HepG2 (cell line): ENCODE measurements around the gene TJAP1. TPM values are rescaled to one million over a fixed set of nuclear protein-coding genes. Genes with fewer than 3 reads are reported as not detected.

ENCODE experiments used
- CAMTA2 ChIP-seq: sonication (generic); formaldehyde crosslinking; IDR thresholded peaks from 2 replicates; pipeline ENCODE4 v1.4.0; 2020; ENCODE audit warnings: mild to moderate bottlenecking, missing genetic modification reagents, borderline replicate concordance
- CC2D1A ChIP-seq: sonication (generic); formaldehyde crosslinking; IDR thresholded peaks from 2 replicates; pipeline ENCODE4 v1.8.1; 2023; ENCODE audit warnings: mild to moderate bottlenecking, missing genetic modification reagents
- DMTF1 ChIP-seq: sonication (generic); formaldehyde crosslinking; IDR thresholded peaks from 2 replicates; pipeline ENCODE4 v1.4.0; 2020; ENCODE audit warnings: mild to moderate bottlenecking, missing genetic modification reagents
- GATAD1 ChIP-seq: IDR thresholded peaks from 2 replicates; pipeline ENCODE4 v1.6.1; 2016; ENCODE audit warnings: missing genetic modification reagents, missing compliant biosample characterization
- GFI1 ChIP-seq: sonication (generic); formaldehyde crosslinking; IDR thresholded peaks from 2 replicates; pipeline ENCODE4 v1.5.0; 2020; ENCODE audit warnings: missing genetic modification reagents, mild to moderate bottlenecking, borderline replicate concordance
- GLI4 ChIP-seq: sonication (generic); formaldehyde crosslinking; IDR thresholded peaks from 2 replicates; pipeline ENCODE4 v1.5.1; 2020; ENCODE audit warnings: missing genetic modification reagents, mild to moderate bottlenecking, moderate library complexity, borderline replicate concordance
- GMEB1 ChIP-seq: sonication (generic); formaldehyde crosslinking; IDR thresholded peaks from 2 replicates; pipeline ENCODE4 v1.5.1; 2020; ENCODE audit warnings: missing genetic modification reagents, mild to moderate bottlenecking, borderline replicate concordance
- HDAC1 ChIP-seq: sonication (generic); formaldehyde crosslinking; IDR thresholded peaks from 2 replicates; pipeline ENCODE4 v1.5.1; 2020; ENCODE audit warnings: mild to moderate bottlenecking, missing genetic modification reagents
- KAT8 ChIP-seq: IDR thresholded peaks from 2 replicates; pipeline ENCODE4 v1.6.1; 2016; ENCODE audit warnings: missing genetic modification reagents, missing compliant biosample characterization
- KDM5A ChIP-seq: fragments of 200-600 bp; sonication (generic); IDR thresholded peaks from 2 replicates; pipeline ENCODE4 v1.7.0; 2018; ENCODE audit warnings: antibody characterized with exemption, mild to moderate bottlenecking, low read length, borderline replicate concordance
- KLF15 ChIP-seq: sonication (generic); formaldehyde crosslinking; IDR thresholded peaks from 2 replicates; pipeline ENCODE4 v1.8.1; 2023; ENCODE audit warnings: borderline replicate concordance, mild to moderate bottlenecking, inconsistent platforms, missing genetic modification reagents, mixed read lengths
- MED13 ChIP-seq: sonication (generic); formaldehyde crosslinking; IDR thresholded peaks from 2 replicates; pipeline ENCODE4 v1.5.0; 2020; ENCODE audit warnings: missing genetic modification reagents
- MYNN ChIP-seq: sonication (generic); formaldehyde crosslinking; IDR thresholded peaks from 2 replicates; pipeline ENCODE4 v1.4.0; 2020; ENCODE audit warnings: mild to moderate bottlenecking, low read depth, missing genetic modification reagents
- NFE2 ChIP-seq: sonication (generic); formaldehyde crosslinking; IDR thresholded peaks from 2 replicates; pipeline ENCODE4 v1.4.0; 2020; ENCODE audit warnings: missing genetic modification reagents
- NR3C1 ChIP-seq: sonication (generic); formaldehyde crosslinking; IDR thresholded peaks from 2 replicates; pipeline ENCODE4 v1.4.0; 2020; ENCODE audit warnings: missing genetic modification reagents
- PHF8 ChIP-seq: sonication (generic); formaldehyde crosslinking; IDR thresholded peaks from 2 replicates; pipeline ENCODE4 v1.5.0; 2020; ENCODE audit warnings: missing genetic modification reagents
- POLR2AphosphoS5 ChIP-seq: IDR thresholded peaks from 2 replicates; pipeline ENCODE4 v1.6.1; 2012; ENCODE audit warnings: low read depth, low read length
- RBAK ChIP-seq: sonication (generic); formaldehyde crosslinking; IDR thresholded peaks from 2 replicates; pipeline ENCODE4 v1.5.1; 2020; ENCODE audit warnings: mild to moderate bottlenecking, missing genetic modification reagents
- RELA ChIP-seq: sonication (generic); formaldehyde crosslinking; IDR thresholded peaks from 2 replicates; pipeline ENCODE4 v1.4.0; 2020; ENCODE audit warnings: missing genetic modification reagents
- REXO4 ChIP-seq: sonication (generic); formaldehyde crosslinking; IDR thresholded peaks from 2 replicates; pipeline ENCODE4 v1.8.0; 2022; ENCODE audit warnings: missing genetic modification reagents, mild to moderate bottlenecking, borderline replicate concordance
- SAP130 ChIP-seq: IDR thresholded peaks from 2 replicates; pipeline ENCODE4 v1.6.1; 2016; ENCODE audit warnings: low read depth
- U2AF2 ChIP-seq: fragments of 200-400 bp; formaldehyde crosslinking; IDR thresholded peaks from 2 replicates; pipeline ENCODE4 v1.6.1; 2017; ENCODE audit warnings: low read depth, mild to moderate bottlenecking, low read length
- YEATS2 ChIP-seq: sonication (generic); formaldehyde crosslinking; IDR thresholded peaks from 2 replicates; pipeline ENCODE4 v1.4.0; 2020; ENCODE audit warnings: missing genetic modification reagents, borderline replicate concordance
- ZBTB10 ChIP-seq: sonication (generic); formaldehyde crosslinking; IDR thresholded peaks from 2 replicates; pipeline ENCODE4 v1.4.0; 2020; ENCODE audit warnings: missing genetic modification reagents, borderline replicate concordance
- ZNF616 ChIP-seq: sonication (generic); formaldehyde crosslinking; IDR thresholded peaks from 2 replicates; pipeline ENCODE4 v1.5.0; 2020; ENCODE audit warnings: low read depth, mild to moderate bottlenecking, missing genetic modification reagents
- ZNF713 ChIP-seq: sonication (generic); formaldehyde crosslinking; IDR thresholded peaks from 2 replicates; pipeline ENCODE4 v1.4.0; 2020; ENCODE audit warnings: mild to moderate bottlenecking, missing genetic modification reagents
- ZNF781 ChIP-seq: sonication (generic); formaldehyde crosslinking; IDR thresholded peaks from 2 replicates; pipeline ENCODE4 v1.5.1; 2020; ENCODE audit warnings: borderline replicate concordance, mild to moderate bottlenecking, missing genetic modification reagents; ENCODE audit errors: not compliant biosample characterization
- polyA plus RNA-seq, 8 experiments: library from polyadenylated mRNA; depleted of rRNA in 3 of 8; stranded (reverse) in 7 of 8; unstranded in 1 of 8; fragments of >200 nt; fragmentation: Illumina TruSeq in 4 of 8; extraction: Trizol in 4 of 8; gene quantifications; 2 replicates each; pipeline versions ENCODE4 v1.2.1 to v1.2.3, GENCODE V29; 2011 to 2016; ENCODE audit warnings: low read depth in 4 of 8, missing spikeins in 1 of 8, mixed read lengths in 1 of 8; ENCODE audit not compliant: insufficient read depth in 1 of 8
- total RNA-seq, 5 experiments: library from RNA; depleted of rRNA; stranded (reverse); fragments of >200 nt; fragmentation: Illumina TruSeq; extraction: Trizol; gene quantifications; 2 replicates each; pipeline ENCODE4 v1.2.3, GENCODE V29; 2016; ENCODE audit warnings: low read depth in 1 of 5

TJAP1 gene
- total and polyA plus RNA-seq, 2 of the 13 experiments (the other 11 are each of a cell fraction or from before 2014, with no cell fraction given), result 15.7 to 41.6 TPM

- TF ChIP-seq DMTF1 (CRISPR knock-in tag) (no peak), GMEB1 (CRISPR knock-in tag) (peak; percentile 51; the same call in 1 of the 2 replicates), YEATS2 (CRISPR knock-in tag) (no peak), CC2D1A (CRISPR knock-in tag) (no peak), POLR2AphosphoS5 (no peak), HDAC1 (no peak), CAMTA2 (CRISPR knock-in tag) (no peak), NFE2 (CRISPR knock-in tag) (no peak), MYNN (CRISPR knock-in tag) (no peak), GFI1 (CRISPR knock-in tag) (no peak), PHF8 (no peak), KAT8 (CRISPR knock-in tag) (no peak), NR3C1 (no peak), ZNF781 (CRISPR knock-in tag) (no peak), GATAD1 (CRISPR knock-in tag) (no peak), GLI4 (CRISPR knock-in tag) (no peak), RELA (no peak), SAP130 (CRISPR knock-in tag) (no peak), KDM5A (no peak), KLF15 (CRISPR knock-in tag) (no peak), REXO4 (no peak), ZNF616 (no peak), MED13 (CRISPR knock-in tag) (no peak), ZNF713 (CRISPR knock-in tag) (no peak), U2AF2 (no peak), RBAK (CRISPR knock-in tag) (no peak), ZBTB10 (no peak)
These were observed 23.1 kb upstream of the TJAP1 start (continued) for GRCh38 chr6:43454290-43454695.
